ENCODE results near the gene UBE2C. TPM values are rescaled to one million over a fixed set of nuclear protein-coding genes. Genes with fewer than 3 reads are reported as not detected.
A peak's percentile ranks its signal among the peaks of the same experiment; 100 is the strongest.

Gene UBE2C
- total and polyA plus RNA-seq, 2 donors (not counting 1 experiment from before 2014, with no cell fraction given), result 12.9 to 23.7 TPM

- no peak overlapping the region for H3K4me2 ChIP-seq (ENCODE audit: extremely low read depth, insufficient read depth, low read length)
- H3K27ac ChIP-seq (ENCODE audit: insufficient read depth, low read length), result no peak overlapping the region
- H3K4me3 ChIP-seq (replicated peaks in 1 of 4; ENCODE audit: control extremely low read depth in 1 of 4, insufficient read depth in 1 of 4, low read depth in 3 of 4, low read length in 4 of 4), result no peak overlapping the region
- no peaks in the 10 kb centered on the region for H3K79me2 ChIP-seq (ENCODE audit: control insufficient read depth, insufficient read depth, low read length)
- no peaks in the 10 kb centered on the region for H4K20me1 ChIP-seq (ENCODE audit: control insufficient read depth, extremely low read depth, insufficient read depth, low read length)
- no peak overlapping the region for H3K9ac ChIP-seq (ENCODE audit: insufficient read depth, low read length)
- H3K9me3 ChIP-seq (ENCODE audit: control insufficient read depth, insufficient read depth, low read depth, low read length), result no peaks in the 10 kb centered on the region
- no peaks in the 10 kb centered on the region for H3K4me1 ChIP-seq (ENCODE audit: control insufficient read depth, extremely low read depth, insufficient read depth, low read length)
- DNase-seq (ENCODE audit: low read depth in 2 of 2), result peak in 1 of 2 donors; percentile 56
- no peaks in the 10 kb centered on the region for H3K27me3 ChIP-seq (ENCODE audit: control insufficient read depth, insufficient read depth, low read length)
- no peak overlapping the region for H2AFZ ChIP-seq (ENCODE audit: low read length)
- peaks cover 17% of the 10 kb centered on the region for H3K36me3 ChIP-seq (ENCODE audit: control insufficient read depth, insufficient read depth, low read length)
- TF ChIP-seq EZH2 (IDR thresholded peaks at IDR 0.05; ENCODE audit: low read length, missing control alignments), result no peak
- TF ChIP-seq, protein P1, sequence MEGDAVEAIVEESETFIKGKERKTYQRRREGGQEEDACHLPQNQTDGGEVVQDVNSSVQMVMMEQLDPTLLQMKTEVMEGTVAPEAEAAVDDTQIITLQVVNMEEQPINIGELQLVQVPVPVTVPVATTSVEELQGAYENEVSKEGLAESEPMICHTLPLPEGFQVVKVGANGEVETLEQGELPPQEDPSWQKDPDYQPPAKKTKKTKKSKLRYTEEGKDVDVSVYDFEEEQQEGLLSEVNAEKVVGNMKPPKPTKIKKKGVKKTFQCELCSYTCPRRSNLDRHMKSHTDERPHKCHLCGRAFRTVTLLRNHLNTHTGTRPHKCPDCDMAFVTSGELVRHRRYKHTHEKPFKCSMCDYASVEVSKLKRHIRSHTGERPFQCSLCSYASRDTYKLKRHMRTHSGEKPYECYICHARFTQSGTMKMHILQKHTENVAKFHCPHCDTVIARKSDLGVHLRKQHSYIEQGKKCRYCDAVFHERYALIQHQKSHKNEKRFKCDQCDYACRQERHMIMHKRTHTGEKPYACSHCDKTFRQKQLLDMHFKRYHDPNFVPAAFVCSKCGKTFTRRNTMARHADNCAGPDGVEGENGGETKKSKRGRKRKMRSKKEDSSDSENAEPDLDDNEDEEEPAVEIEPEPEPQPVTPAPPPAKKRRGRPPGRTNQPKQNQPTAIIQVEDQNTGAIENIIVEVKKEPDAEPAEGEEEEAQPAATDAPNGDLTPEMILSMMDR (conservative IDR thresholded peaks at IDR 0.05 in 1 of 2, IDR thresholded peaks at IDR 0.05 in 1 of 2; ENCODE audit: low read depth in 1 of 2, low read length in 2 of 2), result peak; percentile 70 to 81
These were observed 13.4 kb upstream of the UBE2C start for GRCh38 chr20:45798935-45799642.

GRCh38 chr20:45801851-45802250 is 10.6 kb upstream of the UBE2C start:
- H3K9ac ChIP-seq (ENCODE audit: insufficient read depth, low read length), result no peak overlapping the region
- peaks cover 14% of the 10 kb centered on the region for H3K36me3 ChIP-seq (ENCODE audit: control insufficient read depth, insufficient read depth, low read length)
- H3K27ac ChIP-seq (ENCODE audit: insufficient read depth, low read length), result no peak overlapping the region
- no peak overlapping the region for H3K4me3 ChIP-seq (replicated peaks in 1 of 4; ENCODE audit: control extremely low read depth in 1 of 4, insufficient read depth in 1 of 4, low read depth in 3 of 4, low read length in 4 of 4)
- no peak for DNase-seq (ENCODE audit: low read depth in 2 of 2)
- no peaks in the 10 kb centered on the region for H3K9me3 ChIP-seq (ENCODE audit: control insufficient read depth, insufficient read depth, low read depth, low read length)
- no peaks in the 10 kb centered on the region for H3K27me3 ChIP-seq (ENCODE audit: control insufficient read depth, insufficient read depth, low read length)
- H3K4me1 ChIP-seq (ENCODE audit: control insufficient read depth, extremely low read depth, insufficient read depth, low read length), result no peaks in the 10 kb centered on the region
- TF ChIP-seq, protein P1 (conservative IDR thresholded peaks at IDR 0.05 in 1 of 2, IDR thresholded peaks at IDR 0.05 in 1 of 2; ENCODE audit: low read depth in 1 of 2, low read length in 2 of 2), result no peak
- no peak for TF ChIP-seq EZH2 (IDR thresholded peaks at IDR 0.05; ENCODE audit: low read length, missing control alignments)
- H4K20me1 ChIP-seq (ENCODE audit: control insufficient read depth, extremely low read depth, insufficient read depth, low read length), result no peaks in the 10 kb centered on the region
- no peaks in the 10 kb centered on the region for H3K79me2 ChIP-seq (ENCODE audit: control insufficient read depth, insufficient read depth, low read length)
- no peak overlapping the region for H2AFZ ChIP-seq (ENCODE audit: low read length)
- H3K4me2 ChIP-seq (ENCODE audit: extremely low read depth, insufficient read depth, low read length), result no peak overlapping the region

GRCh38 chr20:45810191-45810970 is 2.1 kb upstream of the UBE2C start:
- Histone ChIP-seq H3K79me2 (ENCODE audit: control insufficient read depth, insufficient read depth, low read length) (peaks cover 20% of the 10 kb centered on the region), H3K27me3 (ENCODE audit: control insufficient read depth, insufficient read depth, low read length) (no peaks in the 10 kb centered on the region), H3K9ac (ENCODE audit: insufficient read depth, low read length) (no peak overlapping the region), H3K4me1 (ENCODE audit: control insufficient read depth, extremely low read depth, insufficient read depth, low read length) (peaks cover 2% of the 10 kb centered on the region), H3K9me3 (ENCODE audit: control insufficient read depth, insufficient read depth, low read depth, low read length) (no peaks in the 10 kb centered on the region), H4K20me1 (ENCODE audit: control insufficient read depth, extremely low read depth, insufficient read depth, low read length) (no peaks in the 10 kb centered on the region), H3K27ac (ENCODE audit: insufficient read depth, low read length) (no peak overlapping the region), H3K4me2 (ENCODE audit: extremely low read depth, insufficient read depth, low read length) (no peak overlapping the region), H3K4me3 (replicated peaks in 1 of 4; ENCODE audit: control extremely low read depth in 1 of 4, insufficient read depth in 1 of 4, low read depth in 3 of 4, low read length in 4 of 4) (no peak overlapping the region), H3K36me3 (ENCODE audit: control insufficient read depth, insufficient read depth, low read length) (peaks cover 21% of the 10 kb centered on the region), H2AFZ (ENCODE audit: low read length) (no peak overlapping the region)
- no peak for DNase-seq (ENCODE audit: low read depth in 2 of 2)
- TF ChIP-seq, protein P1 (conservative IDR thresholded peaks at IDR 0.05 in 1 of 2, IDR thresholded peaks at IDR 0.05 in 1 of 2; ENCODE audit: low read depth in 1 of 2, low read length in 2 of 2), result no peak
- TF ChIP-seq EZH2 (IDR thresholded peaks at IDR 0.05; ENCODE audit: low read length, missing control alignments), result no peak

Data from fibroblast of lung (primary cell).